ENCODE measurements around the gene SCAMP4.
"Not testable (repeated sequence)": the region's sequence is repeated elsewhere in the genome, so short reads cannot be mapped to it uniquely, and the experiment has no call there.

SCAMP4 gene

DNA sequence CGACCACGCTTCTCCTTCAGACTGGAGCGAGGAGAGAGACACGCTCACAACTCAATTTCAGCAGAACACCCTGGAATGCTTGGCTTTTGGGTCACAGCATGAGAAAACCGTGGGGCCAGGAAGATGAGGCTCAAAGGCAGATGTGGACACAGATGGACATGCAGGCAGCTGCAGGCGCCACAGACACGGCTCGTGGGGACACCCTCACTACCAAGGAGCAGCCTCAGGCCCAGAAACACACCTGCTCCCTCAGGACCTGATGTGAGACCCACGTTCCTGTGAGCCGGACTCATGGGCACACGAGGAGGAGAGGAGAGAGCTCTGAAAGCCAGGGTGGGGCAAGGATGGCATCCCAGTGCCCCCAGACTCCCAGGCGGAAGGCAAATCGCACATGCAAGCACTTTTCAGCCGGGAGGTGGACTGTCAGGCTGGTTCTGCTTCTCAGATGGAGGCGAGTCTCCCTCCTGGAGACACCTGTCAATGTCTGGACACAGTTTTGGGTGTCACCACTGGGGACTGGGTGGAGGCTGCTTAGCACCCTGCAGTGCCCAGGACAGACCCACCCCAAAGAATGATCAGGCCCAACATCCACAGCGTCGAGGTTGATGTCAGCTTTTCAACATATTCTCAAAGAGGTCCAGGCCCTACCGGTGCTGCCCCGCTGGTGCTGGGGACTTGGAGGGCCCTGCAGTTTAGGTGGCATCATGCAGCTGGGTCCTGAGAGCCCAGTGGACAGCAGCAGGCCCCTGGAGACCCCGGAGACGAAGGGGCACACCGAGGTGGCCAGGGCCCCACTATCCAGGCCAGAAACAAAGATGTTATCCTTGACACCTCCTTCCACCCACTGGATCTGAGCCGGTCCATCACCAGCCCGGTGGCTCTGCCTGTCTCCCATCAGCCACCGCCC is 22.2 kb upstream of the SCAMP4 start:
- no peak for DNase-seq (ENCODE audit: low read depth in 2 of 2)

DNA sequence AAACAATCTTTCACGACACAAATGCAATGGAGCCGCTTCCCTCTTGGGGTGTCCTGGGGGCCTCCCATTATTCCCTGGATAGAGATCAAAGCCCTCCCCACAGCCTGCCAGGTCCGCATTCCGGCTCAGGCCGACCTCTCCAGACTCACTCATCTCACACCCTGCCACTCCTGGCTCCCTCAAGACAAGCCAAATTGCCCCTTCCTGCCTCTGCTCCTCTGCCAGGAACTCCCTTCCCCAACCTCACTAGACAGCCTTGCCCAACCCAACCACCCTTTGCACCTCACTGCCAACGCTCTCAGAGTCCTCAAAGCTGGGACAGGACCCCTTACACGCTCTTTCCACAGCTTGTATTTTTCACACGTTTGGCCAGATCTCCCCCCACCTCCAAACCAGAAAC is 21.4 kb upstream of the SCAMP4 start:
- no peak for DNase-seq (ENCODE audit: low read depth in 2 of 2)

DNA sequence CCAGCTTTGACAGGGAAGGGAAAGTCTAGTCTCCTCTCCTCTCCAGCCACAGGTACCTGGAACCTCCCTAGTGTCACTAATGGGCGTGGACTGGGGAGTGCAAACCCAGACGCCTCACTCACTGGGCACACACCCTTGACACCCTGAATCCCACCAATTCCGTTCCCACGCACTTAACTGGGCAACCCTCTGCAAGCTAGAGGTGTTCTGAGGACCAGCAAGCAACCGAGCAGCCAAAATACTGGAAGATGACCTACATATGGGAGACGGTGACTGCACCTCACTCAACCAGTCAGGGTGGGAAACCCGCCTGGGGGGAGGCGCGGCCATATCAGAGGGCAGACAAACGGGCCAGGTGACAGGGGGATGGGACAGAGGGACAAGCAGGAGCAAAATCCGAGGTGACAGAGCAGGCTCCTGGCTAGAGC is 20.9 kb upstream of the SCAMP4 start:
- DNase-seq (ENCODE audit: low read depth in 2 of 2) = no peak

DNA sequence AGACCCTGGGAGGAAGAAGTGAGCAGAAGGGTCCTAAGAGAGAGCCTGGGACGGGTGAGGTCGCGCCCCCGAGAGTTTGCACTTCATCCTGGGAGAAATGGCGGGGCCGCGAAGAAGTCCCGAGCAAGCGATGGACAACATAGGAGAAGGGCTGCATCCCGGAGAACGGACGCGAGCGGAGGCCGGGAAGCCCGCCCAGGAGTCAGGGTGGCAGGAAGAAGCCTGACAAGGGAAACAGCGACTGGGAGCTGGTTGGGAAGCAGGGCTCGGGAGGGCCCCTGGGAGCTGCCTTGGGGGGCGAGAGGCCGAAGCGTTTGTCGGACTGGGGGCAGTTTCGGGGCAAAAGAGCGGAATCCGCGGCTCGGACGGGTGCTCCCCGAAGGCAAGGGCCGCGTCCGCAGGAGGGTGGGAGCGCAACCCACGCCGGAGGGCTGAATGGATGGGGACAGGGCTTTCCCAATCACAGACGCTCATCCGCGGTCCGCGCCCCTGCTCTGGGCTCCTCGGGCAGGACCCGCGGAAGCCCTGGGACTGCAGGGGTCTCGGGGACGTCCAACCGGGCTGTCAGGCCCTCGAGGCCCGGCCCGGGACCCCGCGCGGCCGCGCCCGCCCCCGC is 20.4 kb upstream of the SCAMP4 start:
- no peak for DNase-seq (ENCODE audit: low read depth in 2 of 2)

DNA sequence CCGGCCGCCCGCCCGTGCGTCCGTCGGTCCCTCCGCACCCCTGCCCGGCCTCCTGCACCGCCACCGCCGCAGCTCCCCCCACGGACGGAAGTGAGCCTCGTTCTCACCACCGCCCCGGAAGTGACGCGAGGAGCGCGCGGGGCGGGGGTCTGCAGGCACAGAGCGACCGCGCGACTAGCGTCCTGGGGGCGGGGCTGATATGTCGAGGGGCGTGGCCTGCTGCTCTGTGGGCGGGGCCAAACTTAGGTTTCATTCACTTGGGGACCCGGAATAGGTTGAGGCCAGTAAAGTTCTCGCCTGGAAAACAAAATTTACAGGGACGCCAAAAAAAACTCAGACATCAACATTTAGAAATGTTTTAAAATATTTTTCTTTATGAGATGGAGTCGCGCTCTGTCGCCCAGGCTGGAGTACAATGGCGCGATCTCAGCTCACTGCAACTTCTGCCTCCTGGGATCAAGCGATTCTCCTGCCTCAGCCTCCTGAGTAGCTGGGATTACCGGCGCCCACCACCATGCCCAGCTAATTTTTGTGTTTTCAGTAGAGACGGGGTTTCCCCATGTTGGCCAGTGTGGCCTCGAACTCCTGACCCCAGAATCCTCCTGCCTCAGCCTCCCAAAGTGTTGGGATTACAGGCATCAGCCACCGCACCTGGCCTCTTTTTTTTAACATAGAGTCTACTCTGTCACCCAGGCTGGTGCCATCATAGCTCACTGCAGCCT is 19.6 kb upstream of the SCAMP4 start, which contains the start of gene ABHD17A:
TSS of gene ABHD17A (minus strand) at position 99 of the 722 bp plus-strand sequence. CDS start 3,930 bp downstream, outside the sequence.
- DNase-seq (ENCODE audit: low read depth in 2 of 2) = peak; percentile 93 to 95

DNA sequence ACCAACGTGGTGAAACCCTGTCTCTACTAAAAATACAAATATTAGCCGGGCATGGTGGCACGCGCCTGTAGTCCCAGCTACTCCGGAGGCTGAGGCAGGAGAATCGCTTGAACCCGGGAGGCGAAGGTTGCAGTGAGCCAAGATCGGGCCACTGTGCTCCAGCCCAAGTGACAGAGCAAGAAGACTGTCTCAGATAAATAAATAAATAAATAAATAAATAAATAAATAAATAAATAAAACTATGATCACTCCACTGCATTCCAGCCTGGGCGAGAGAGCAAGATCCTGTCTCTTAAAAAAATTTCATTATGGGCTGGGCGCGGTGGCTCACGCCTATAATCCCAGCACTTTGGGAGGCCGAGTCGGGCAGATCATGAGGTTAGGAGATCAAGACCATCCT is 18.8 kb upstream of the SCAMP4 start:
- DNase-seq (ENCODE audit: low read depth in 2 of 2) = not testable (repeated sequence)

DNA sequence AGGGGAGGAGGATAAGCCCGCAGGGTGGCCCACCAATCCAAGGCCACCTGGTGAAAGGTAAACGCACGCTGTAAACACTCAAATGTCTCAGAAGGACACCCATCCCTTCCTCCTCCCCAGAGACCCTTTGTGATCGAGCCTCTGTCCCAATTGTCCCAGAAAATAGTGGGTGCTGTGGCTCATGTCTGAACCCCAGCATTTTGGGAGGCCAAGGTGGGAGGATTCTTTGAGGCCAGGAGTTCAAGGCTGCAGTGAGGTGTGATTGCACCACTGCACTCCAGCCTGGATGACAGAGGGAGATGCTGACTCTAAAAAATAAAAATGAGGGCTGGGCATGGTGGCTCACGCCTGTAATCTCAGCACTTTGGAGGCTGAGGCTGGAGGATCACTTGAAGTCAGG is 16.8 kb upstream of the SCAMP4 start:
- DNase-seq (ENCODE audit: low read depth in 2 of 2) = no peak

DNA sequence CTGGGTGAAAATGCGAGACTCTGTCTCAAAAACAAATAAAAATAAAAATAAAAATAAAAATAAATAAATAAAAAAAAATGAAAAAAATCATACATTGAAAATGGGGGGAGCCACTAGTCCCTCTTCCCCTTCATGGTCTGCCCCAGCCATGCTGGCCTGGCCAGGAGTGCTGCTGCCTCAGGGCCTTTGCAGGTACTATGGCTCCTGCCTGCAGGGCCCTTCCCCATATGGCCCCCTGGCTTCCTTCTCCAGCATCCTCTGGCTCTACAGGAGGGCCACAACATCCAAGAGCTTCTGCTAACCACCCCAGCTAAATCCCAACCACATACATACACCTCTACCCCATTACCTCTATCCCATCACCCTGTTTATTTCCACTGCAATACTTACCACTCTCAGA is 15.3 kb upstream of the SCAMP4 start:
- no peak for DNase-seq (ENCODE audit: low read depth in 2 of 2)

DNA sequence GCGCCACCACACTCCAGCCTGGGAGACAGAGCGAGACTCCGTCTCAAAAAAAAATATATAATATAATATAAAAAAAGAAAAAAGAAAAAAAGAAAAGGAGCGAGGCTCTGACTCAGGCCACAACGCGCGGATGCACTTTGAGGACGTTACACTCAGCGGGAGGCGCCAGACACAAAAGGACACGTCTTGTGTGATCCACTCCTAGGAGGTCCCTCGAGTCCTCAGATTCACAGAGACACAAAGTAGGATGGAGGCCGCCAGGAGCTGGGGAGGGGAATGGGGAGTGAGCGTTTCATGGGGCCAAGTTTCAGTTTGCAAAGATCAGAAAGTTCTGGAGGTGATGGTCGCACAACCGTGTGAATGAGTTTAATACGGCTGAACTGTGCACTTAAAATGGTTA is 11.4 kb upstream of the SCAMP4 start:
- no peak for DNase-seq (ENCODE audit: low read depth in 2 of 2)

DNA sequence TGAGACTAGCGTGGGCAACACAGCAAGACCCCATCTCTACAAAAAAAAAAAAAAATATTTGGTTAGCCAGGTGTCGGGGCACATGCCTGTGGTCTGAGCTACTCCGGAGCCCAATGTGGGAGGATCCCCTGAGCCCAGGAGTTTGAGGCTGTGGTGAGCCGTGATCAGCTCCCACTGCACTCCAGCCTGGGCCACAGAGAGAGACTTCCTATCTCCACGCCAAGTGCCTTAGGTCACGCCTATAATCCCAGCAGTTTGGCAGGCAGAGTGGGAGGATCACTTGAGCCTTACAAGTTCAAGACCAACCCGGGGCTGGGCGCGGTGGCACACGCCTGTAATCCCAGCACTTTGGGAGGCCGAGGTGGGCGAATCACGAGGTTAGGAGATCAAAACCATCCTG is 8.7 kb upstream of the SCAMP4 start:
- DNase-seq (ENCODE audit: low read depth in 2 of 2) = no peak

DNA sequence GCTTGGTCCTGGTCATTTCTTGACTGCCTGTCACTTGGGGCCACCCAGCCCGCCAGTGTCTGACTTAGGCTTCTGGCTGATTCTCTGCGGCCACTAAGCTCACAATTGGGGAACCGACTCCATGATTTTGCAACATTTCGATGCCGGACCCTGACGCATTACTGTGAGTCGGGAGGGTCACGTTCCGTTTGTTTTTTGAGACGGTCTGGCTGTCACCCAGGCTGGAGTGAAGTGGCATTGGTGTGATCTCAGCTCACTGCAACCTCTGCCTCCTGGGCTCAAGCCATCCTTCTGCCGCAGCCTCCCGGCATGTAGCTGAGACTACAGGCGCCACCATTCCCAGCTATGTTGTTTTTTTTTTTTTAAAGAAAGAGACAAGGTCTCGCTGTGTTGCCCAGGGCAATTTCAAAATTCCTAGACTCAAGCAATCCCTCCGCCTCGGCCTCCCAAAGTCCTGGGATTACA is 3.2 kb upstream of the SCAMP4 start:
- no peak for DNase-seq (ENCODE audit: low read depth in 2 of 2)

DNA sequence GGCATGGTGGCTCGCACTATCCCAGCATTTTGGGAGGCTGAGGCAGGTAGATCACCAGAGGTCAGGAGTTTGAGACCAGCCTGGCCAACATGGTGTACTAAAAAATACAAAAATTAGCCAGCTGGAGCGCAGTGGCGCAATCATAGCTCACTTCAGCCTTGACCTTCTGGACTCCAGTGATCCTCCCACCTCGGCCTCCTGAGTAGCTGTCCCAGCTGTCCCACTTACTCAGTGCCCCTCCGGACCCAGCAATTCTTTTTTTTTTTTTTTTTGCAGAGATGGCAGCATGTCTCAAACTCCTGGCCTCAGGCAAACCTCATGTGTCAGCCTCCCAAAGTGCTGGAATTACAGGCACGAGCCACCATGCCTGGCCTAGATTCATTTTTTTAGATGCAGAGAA is 2.3 kb upstream of the SCAMP4 start:
- no peak for DNase-seq (ENCODE audit: low read depth in 2 of 2)

DNA sequence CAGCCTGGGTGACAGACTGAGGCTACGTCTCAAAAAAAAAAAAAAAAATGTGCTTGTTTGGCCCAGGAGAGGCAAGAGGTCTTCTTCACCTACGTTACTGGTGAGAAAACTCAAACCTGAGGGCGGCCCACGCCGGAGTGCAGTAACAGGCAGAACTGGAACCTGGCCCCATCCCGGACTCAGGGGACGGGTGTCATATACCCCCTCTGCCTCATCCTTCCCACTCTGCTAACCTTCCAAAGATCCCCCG is 414 bp upstream of the SCAMP4 start:
- no peak for DNase-seq (ENCODE audit: low read depth in 2 of 2)

DNA sequence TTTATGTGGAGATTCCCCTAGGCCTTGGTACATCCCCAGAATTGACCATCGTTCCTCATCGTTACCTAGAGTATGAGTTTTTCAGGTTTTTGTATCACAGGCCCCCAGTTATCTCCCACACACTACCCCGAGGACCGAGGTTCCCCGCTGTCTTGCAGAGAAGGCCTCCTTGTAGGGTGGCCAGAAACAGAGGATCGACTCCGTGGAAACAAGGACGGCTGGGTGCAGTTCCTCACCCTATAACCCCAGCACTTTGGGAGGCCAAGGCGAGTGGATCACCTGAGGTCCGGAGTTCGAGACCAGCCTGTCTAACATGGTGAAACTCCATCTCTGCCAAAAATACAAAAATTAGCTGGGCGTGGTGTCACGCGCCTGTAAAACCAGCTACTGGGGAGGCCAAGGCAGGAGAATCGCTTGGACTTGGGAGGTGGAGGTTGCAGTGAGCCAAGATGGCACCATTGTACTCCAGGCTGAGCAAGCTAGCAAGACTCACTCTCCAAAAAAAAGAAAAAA is 720 bp downstream of the SCAMP4 start:
- no peak for DNase-seq (ENCODE audit: low read depth in 2 of 2)

DNA sequence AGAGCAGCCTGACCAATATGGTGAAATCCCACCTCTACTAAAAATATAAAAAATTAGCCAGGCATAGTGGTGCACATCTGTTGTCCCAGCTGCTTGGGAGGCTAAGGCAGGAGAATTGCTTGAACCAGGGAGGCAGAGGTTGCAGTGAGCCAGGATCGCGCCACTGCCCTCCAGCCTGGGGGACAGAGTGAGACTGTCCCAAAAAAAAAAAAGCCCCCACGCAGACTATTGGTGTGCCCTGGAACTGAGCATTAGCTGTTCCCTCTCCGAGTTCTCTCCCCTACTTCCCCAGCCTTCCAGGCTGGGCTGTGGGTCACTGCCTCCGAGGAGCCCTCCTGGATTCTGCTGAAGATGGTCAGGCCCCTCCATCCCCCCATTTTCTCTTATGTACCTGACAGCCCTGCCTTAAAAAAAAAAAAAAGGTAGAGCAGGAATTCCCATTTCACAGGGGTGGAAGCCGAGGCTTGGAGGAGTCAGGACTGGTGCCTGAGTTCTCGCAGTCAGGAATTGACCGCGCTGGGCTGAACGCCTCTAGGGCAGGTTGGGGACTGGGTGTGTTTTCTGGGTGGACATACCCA is 1.9 kb downstream of the SCAMP4 start:
- DNase-seq (ENCODE audit: low read depth in 2 of 2) = no peak

DNA sequence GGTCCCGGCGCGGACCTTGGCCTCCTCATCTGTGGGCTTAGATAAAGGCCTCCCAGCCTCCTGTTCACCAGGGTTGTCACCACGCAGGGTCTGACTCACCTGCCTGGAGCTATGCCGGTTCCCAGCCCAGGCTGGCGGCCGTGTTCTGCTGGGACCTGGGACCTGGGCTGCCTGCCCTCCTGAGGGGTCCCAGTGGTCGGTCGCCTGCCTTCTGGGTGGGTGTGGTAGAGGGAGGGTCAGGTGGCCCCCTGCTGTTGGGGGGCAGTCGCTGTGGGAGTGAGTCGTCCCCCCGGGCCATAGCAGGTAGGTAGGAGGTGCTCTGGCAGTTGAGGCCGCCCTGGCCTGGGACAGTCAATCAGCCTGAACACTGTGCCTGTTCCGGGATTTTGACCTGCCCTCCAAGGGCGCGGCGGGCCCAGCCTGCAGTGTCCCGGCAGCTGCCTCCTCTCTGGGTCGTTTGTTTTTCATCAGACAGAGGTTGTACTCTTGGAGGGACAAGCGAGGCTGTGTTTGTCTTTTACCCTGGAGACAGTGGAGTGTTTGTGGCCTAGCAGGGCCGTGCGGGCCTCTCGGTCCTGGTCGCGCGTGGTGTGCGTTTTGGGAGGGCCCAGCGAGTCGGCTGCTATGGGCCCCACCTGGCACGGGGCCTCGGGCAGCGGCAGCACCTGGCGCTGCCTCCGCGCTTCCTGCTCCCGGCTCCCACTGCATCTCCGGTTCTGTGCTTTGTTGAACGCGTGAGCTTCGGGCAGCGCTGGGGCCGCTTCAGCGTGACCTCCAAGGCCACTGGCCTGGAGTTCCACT is 2.6 kb downstream of the SCAMP4 start:
- no peak for DNase-seq (ENCODE audit: low read depth in 2 of 2)

DNA sequence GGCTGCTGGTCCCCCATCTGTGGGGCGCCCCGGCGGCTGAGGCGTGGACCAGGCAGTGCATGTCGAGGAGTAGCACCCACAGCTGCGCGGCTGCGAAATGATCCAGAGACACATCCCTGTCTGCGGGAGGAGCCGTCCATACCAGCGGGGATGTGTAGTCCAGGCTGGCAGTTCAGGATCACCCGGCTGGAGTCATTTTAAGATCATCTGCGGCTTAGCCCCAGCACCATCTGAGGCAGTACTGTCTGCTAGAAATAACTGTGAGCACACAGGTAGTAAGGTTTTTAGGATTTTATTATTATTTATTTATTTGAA is 3.1 kb downstream of the SCAMP4 start:
- no peak for DNase-seq (ENCODE audit: low read depth in 2 of 2)

DNA sequence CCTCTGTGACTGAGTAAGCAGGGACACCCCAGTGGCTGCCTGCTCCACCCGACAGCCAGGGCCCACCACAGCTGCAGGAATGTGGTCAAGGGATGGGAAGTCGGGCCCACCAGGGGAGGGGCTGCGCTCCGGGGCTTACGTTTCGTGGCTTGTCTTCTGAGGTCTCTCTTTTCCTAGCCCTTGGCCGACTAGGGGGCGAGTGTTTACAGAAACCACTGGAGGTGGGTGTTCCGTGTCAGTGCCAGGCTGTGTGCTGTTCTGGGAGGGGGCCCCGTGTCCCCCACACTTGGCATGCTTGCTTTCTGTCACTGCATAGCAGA is 4.5 kb downstream of the SCAMP4 start:
- DNase-seq (ENCODE audit: low read depth in 2 of 2) = no peak

DNA sequence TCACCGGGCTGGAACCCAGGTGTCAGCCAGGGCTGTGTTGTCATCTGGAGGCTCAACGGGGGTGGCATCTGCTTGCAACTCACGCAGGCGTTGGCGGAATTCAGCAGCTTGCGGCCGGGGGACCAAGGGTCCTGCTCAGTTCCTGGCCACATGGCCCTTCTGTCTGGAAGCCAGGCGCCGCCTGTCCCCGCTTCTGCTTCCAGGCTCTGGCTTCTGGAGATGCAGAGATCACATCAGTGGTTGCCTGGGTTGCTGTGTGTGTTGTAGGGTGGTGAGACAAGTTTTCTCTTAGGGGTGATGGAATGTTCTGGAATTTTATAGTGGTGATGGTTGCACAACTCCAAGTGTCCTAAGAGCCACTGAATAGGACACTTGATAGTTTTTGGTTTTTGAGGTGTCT is 5.0 kb downstream of the SCAMP4 start:
- no peak for DNase-seq (ENCODE audit: low read depth in 2 of 2)

DNA sequence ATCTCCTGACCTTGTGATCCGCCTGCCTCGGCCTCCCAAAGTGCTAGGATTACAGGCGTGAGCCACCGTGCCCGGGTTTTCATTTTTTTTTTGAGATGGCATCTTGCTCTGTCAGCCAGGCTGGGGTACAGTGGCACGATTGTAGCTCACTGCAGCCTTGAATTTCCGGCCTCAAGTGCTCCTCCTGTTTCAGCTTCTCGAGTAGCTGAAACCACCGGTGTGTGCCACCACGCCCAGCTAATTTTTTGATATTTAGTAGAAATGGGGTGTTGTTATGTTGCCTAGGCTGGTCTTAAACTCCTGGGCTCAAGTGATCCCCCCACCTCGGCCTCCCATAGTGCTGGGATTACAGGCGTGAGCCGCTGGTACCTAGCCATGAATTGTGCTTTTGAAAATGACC is 5.9 kb downstream of the SCAMP4 start:
- DNase-seq (ENCODE audit: low read depth in 2 of 2) = no peak

DNA sequence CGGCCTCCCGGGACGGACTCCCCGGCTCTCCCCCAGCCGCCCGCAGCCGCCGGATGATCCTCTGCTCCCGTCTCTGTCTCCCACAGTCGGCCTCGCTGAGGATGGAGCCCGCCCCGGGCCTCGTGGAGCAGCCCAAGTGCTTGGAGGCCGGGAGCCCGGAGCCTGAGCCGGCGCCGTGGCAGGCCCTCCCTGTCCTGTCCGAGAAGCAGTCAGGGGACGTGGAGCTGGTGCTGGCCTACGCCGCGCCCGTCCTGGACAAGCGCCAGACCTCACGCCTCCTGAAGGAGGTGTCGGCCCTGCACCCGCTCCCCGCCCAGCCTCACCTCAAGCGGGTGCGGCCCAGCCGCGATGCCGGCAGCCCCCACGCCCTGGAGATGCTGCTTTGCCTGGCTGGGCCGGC is 6.8 kb downstream of the SCAMP4 start:
- no peak for DNase-seq (ENCODE audit: low read depth in 2 of 2)
